Smooth muscle cell of the umbilical artery (primary cell): ENCODE data around the gene MS4A12. TPM values are rescaled to one million over a fixed set of nuclear protein-coding genes. Genes with fewer than 3 reads are reported as not detected.

Experiments
- total RNA-seq: library from RNA; depleted of rRNA; stranded (reverse); fragments of >200 nt; gene quantifications from 2 replicates; pipeline ENCODE4 v1.2.3, GENCODE V29; 2014

Gene MS4A12, protein sequence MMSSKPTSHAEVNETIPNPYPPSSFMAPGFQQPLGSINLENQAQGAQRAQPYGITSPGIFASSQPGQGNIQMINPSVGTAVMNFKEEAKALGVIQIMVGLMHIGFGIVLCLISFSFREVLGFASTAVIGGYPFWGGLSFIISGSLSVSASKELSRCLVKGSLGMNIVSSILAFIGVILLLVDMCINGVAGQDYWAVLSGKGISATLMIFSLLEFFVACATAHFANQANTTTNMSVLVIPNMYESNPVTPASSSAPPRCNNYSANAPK
- total RNA-seq: not detected in 2 replicates

DNA sequence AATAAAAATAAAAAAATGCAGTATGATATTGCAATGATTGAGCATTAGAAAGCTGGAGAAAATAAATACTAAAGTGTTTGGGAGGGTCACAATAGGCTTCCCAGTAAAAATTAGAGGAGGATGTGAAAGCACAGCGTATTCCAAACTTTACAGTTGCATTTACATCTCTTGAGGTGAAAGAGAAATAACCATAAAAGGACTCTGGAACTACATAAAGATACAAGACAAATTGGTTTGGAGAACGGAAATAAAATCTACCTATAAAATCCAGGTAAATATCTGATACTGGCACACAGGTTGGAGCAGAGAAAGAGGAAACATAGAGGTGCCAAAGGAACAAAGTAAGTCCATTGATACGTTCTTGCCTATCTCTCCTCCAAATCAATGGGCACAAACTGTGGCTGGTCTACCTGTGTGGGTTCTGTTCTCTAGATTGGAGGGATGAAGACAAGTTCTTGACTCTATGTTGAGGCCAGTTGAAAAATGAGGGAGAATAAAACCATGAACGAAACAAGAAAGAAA is at the start of gene MS4A12:
Gene MS4A12, plus strand, starts transcription at position 291 of the 522 bp plus-strand sequence. CDS start 4,541 bp downstream, outside the sequence.

GRCh38 chr11:60455531-60456042 is 37.0 kb upstream of the MS4A12 start, which contains the start of gene MS4A1:
TSS of gene MS4A1 (plus strand) at chr11:60455847. CDS start at chr11:60462375, 6,528 bp downstream.

GRCh38 chr11:60515144-60515855 is 22.7 kb downstream of the MS4A12 start, which contains the start of gene MS4A13:
TSS of gene MS4A13 (plus strand) at chr11:60515392. CDS start at chr11:60518084, 2,692 bp downstream.

Other genes with a start within 250 kb of the MS4A12 start
- gene MS4A4E, start 249.6 kb upstream of the MS4A12 start, total RNA-seq: not detected in 2 replicates
- not detected in 2 replicates for gene MS4A4A, start 212.1 kb upstream of the MS4A12 start, total RNA-seq
- gene MS4A6E, start 165.5 kb upstream of the MS4A12 start, total RNA-seq: not detected in 2 replicates
- not detected in 2 replicates for gene MS4A7, start 114.2 kb upstream of the MS4A12 start, total RNA-seq
- gene MS4A14, start 96.3 kb upstream of the MS4A12 start, total RNA-seq: not detected in 2 replicates
- not detected in 2 replicates for gene MS4A5, start 63.2 kb upstream of the MS4A12 start, total RNA-seq
- gene MS4A1, start 36.9 kb upstream of the MS4A12 start, total RNA-seq: not detected in 2 replicates
- gene MS4A13, start 22.6 kb downstream of the MS4A12 start, total RNA-seq: not detected in 2 replicates
- gene MS4A8, start 206.8 kb downstream of the MS4A12 start, total RNA-seq: not detected in 2 replicates
- gene MS4A18, start 231.9 kb downstream of the MS4A12 start, total RNA-seq: not detected in 2 replicates